Liver (tissue), 9 donors: Measurements from ENCODE around the gene LGALS7. TPM values are rescaled to one million over a fixed set of nuclear protein-coding genes. Genes with fewer than 3 reads are reported as not detected.
"Not testable (repeated sequence)": the region's sequence is repeated elsewhere in the genome, so short reads cannot be mapped to it uniquely, and the experiment has no call there.

Source experiments
- DNase-seq: peaks from one replicate; pipeline ENCODE4 v3.0.0-alpha.2; 2017; ENCODE audit warnings: low spot score
- H3K27ac ChIP-seq, 2 donors: one replicate each; pipeline ENCODE4 v1.7.0; 2013; ENCODE audit warnings: inconsistent platforms in 2 of 2, low read length in 2 of 2, control low read depth in 1 of 2, low read depth in 1 of 2, mild to moderate bottlenecking in 1 of 2
- H3K27me3 ChIP-seq, 4 donors: one replicate each; pipeline versions ENCODE4 v1.6.1 to v1.7.0; 2013; ENCODE audit warnings: low read length in 3 of 4, inconsistent platforms in 1 of 4, mild to moderate bottlenecking in 1 of 4, moderate library complexity in 1 of 4; ENCODE audit not compliant: control insufficient read depth in 4 of 4, insufficient read depth in 4 of 4
- H3K36me3 ChIP-seq, 4 donors: one replicate each; pipeline versions ENCODE4 v1.6.1 to v1.7.0; 2013; ENCODE audit warnings: low read length in 3 of 4, mild to moderate bottlenecking in 3 of 4, low read depth in 1 of 4, moderate library complexity in 1 of 4; ENCODE audit not compliant: control insufficient read depth in 4 of 4, insufficient read depth in 3 of 4
- H3K4me1 ChIP-seq, 4 donors: one replicate each; pipeline versions ENCODE4 v1.6.1 to v1.7.0; 2013; ENCODE audit warnings: low read length in 3 of 4, mild to moderate bottlenecking in 3 of 4, moderate library complexity in 1 of 4; ENCODE audit not compliant: control insufficient read depth in 4 of 4, insufficient read depth in 4 of 4
- H3K4me3 ChIP-seq, 3 donors: one replicate each; pipeline versions ENCODE4 v1.6.1 to v1.7.0; 2013; ENCODE audit warnings: low read length in 3 of 3, control low read depth in 1 of 3, low read depth in 1 of 3, mild to moderate bottlenecking in 1 of 3
- H3K9ac ChIP-seq, 2 donors: one replicate each; pipeline ENCODE4 v1.7.0; 2013; ENCODE audit warnings: low read length in 2 of 2, mild to moderate bottlenecking in 2 of 2, moderate library complexity in 2 of 2, control low read depth in 1 of 2, low read depth in 1 of 2
- H3K9me3 ChIP-seq, 4 donors: one replicate each; pipeline versions ENCODE4 v1.6.1 to v1.7.0; 2013; ENCODE audit warnings: low read length in 3 of 4; ENCODE audit not compliant: control insufficient read depth in 4 of 4
- EGR1 ChIP-seq, 2 donors: IDR thresholded peaks; 2 replicates each; pipeline ENCODE4 v1.6.1; 2016 to 2018; ENCODE audit warnings: antibody characterized with exemption in 2 of 2, low read depth in 2 of 2
- FOXA1 ChIP-seq: IDR thresholded peaks from 2 replicates; pipeline ENCODE4 v1.6.1; 2016; ENCODE audit warnings: antibody characterized with exemption
- FOXA2 ChIP-seq: IDR thresholded peaks from 2 replicates; pipeline ENCODE4 v1.6.1; 2016; ENCODE audit warnings: antibody characterized with exemption
- GABPA ChIP-seq, 2 donors: IDR thresholded peaks in 1 of 2; conservative IDR thresholded peaks in 1 of 2; 2 replicates each; pipeline ENCODE4 v1.6.1; 2016; ENCODE audit warnings: antibody characterized with exemption in 2 of 2, mild to moderate bottlenecking in 1 of 2, moderate library complexity in 1 of 2
- HNF4A ChIP-seq, 2 donors: conservative IDR thresholded peaks; 2 replicates each; pipeline ENCODE4 v1.6.1; 2016; ENCODE audit warnings: antibody characterized with exemption in 2 of 2, mild to moderate bottlenecking in 2 of 2
- JUND ChIP-seq, 2 donors: IDR thresholded peaks; 2 replicates each; pipeline ENCODE4 v1.6.1; 2016; ENCODE audit warnings: antibody characterized with exemption in 2 of 2
- NR2F2 ChIP-seq: IDR thresholded peaks from 2 replicates; pipeline ENCODE4 v1.6.1; 2016; ENCODE audit warnings: antibody characterized with exemption
- RAD21 ChIP-seq, 2 donors: IDR thresholded peaks; 2 replicates each; pipeline ENCODE4 v1.6.1; 2016; ENCODE audit warnings: antibody characterized with exemption in 2 of 2, mild to moderate bottlenecking in 2 of 2
- RXRA ChIP-seq, 2 donors: IDR thresholded peaks; 2 replicates each; pipeline ENCODE4 v1.6.1; 2017 to 2018; ENCODE audit warnings: antibody characterized with exemption in 2 of 2, mild to moderate bottlenecking in 1 of 2
- SP1 ChIP-seq: IDR thresholded peaks from 2 replicates; pipeline ENCODE4 v1.6.1; 2018; ENCODE audit warnings: antibody characterized with exemption, mild to moderate bottlenecking
- TAF1 ChIP-seq: conservative IDR thresholded peaks from 2 replicates; pipeline ENCODE4 v1.6.1; 2016; ENCODE audit warnings: antibody characterized with exemption, mild to moderate bottlenecking
- YY1 ChIP-seq: IDR thresholded peaks from 2 replicates; pipeline ENCODE4 v1.6.1; 2016; ENCODE audit warnings: antibody characterized with exemption, mild to moderate bottlenecking
- WGBS: extraction: QIAGEN DNeasy Blood & Tissue Kit; methylation state at CpG from one replicate; pipeline ENCODE4 v1.1.7; 2013; 5-methylcytosine and 5-hydroxymethylcytosine counted together
- polyA plus RNA-seq, 2 donors: library from polyadenylated mRNA; stranded (reverse) in 1 of 2; unstranded in 1 of 2; fragments of 200-250 nt in 1 of 2; fragments of >200 nt in 1 of 2; fragmentation: Nextera tagmentation in 1 of 2; extraction: Ambion mirVana in 1 of 2; gene quantifications; one replicate each; pipeline versions ENCODE4 v1.2.1 to v1.2.3, GENCODE V29; 2013 to 2015
- total RNA-seq, 2 donors: library from RNA; depleted of rRNA; stranded (reverse); fragments of >200 nt; gene quantifications; one replicate each; pipeline ENCODE4 v1.2.3, GENCODE V29; 2014
- TF ChIP-seq, protein P1 (sequence below): IDR thresholded peaks from 2 replicates; pipeline ENCODE4 v1.6.1; 2016; ENCODE audit warnings: antibody characterized with exemption
- TF ChIP-seq, protein P2 (sequence below): IDR thresholded peaks from 2 replicates; pipeline ENCODE4 v1.6.1; 2016; ENCODE audit warnings: antibody characterized with exemption
- TF ChIP-seq, protein P3 (sequence below): IDR thresholded peaks from 2 replicates; pipeline ENCODE4 v1.6.1; 2016; ENCODE audit warnings: antibody characterized with exemption
- TF ChIP-seq, protein P4 (sequence below): fragments of 150-350 bp; IDR thresholded peaks from 2 replicates; pipeline ENCODE4 v1.5.1; 2017; ENCODE audit warnings: improper control_type of control experiment, low read depth, low read length; ENCODE audit not compliant: missing input control
- donor health status: healthy.
- donor health status: healthy.
- donor health status: healthy.
- donor health status: healthy.
- donor health status: healthy.

The LGALS7 gene
- total and polyA plus RNA-seq, 4 donors: not detected

DNA sequence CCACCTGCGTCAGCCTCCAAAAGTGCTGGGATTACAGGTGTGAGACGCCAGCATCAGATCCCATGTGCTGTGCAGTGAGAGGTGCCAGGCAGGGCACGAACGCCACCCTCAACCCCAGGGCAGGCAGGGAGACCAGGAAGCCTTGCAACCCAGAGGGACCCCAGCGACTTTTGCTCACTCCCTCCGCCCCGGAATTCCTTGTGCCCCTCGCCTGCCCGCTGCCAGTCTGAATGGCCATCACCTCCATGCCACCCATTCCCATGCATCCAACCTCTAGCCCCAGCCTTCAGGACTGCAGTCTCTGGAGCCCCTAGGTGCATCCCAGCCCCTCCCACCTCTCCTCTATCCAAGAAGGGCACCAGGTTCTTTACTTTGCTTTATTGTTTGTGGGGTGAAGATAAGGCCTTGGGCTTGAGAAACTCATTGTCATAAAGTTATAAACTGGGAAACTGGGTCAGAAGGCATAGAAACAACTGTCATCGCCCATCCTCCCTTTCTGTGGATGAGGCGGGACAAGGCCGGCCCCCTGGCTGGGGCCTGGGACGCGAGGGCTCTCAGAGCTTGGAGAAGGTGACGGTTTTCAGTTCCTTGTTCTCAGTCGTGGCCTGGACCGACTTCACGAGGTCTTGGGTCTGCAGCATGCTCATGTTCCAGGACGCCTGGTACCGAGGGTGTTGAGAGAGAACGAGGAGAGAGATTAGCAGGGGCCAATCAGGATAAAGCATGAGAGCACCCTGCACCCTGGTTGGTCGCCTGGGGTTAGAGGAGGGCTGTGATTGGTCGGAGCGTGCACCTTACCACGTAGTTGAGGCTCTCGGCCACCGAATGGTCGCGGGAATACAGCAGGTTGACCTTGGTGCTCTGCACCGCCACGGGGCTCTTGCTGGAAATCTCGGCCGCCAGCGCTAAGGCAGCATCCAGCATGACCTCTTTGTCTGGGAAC lies 42.0 kb upstream of the LGALS7 start (continued):
- TF ChIP-seq, protein P1, sequence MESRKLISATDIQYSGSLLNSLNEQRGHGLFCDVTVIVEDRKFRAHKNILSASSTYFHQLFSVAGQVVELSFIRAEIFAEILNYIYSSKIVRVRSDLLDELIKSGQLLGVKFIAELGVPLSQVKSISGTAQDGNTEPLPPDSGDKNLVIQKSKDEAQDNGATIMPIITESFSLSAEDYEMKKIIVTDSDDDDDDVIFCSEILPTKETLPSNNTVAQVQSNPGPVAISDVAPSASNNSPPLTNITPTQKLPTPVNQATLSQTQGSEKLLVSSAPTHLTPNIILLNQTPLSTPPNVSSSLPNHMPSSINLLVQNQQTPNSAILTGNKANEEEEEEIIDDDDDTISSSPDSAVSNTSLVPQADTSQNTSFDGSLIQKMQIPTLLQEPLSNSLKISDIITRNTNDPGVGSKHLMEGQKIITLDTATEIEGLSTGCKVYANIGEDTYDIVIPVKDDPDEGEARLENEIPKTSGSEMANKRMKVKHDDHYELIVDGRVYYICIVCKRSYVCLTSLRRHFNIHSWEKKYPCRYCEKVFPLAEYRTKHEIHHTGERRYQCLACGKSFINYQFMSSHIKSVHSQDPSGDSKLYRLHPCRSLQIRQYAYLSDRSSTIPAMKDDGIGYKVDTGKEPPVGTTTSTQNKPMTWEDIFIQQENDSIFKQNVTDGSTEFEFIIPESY: no peak
- no peak for TF ChIP-seq GABPA (IDR thresholded peaks at IDR 0.05 in 1 of 2, conservative IDR thresholded peaks at IDR 0.05 in 1 of 2)
- no peak for TF ChIP-seq YY1
- TF ChIP-seq TAF1: no peak
- TF ChIP-seq FOXA2: no peak
- TF ChIP-seq EGR1 (IDR thresholded peaks at IDR 0.05; ENCODE audit: low read depth in 2 of 2): no peak

DNA sequence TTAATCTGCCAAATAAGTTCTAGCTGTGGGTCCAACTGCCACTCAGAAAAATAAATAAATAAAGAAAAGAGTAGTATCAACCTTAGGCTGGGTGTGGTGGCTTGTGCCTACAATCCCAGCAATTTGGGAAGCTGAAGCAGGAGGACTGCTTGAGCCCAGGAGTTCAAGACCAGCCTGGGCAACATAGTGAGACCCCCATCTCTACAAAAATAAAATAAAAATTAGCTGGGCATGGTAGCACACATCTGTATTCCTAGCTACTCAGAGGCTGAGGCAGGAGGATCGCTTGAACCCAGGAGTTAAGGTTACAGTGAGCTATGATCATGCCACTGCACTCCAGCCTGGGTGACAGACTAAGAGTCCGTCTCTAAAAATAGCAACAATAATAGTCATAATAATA lies 40.6 kb upstream of the LGALS7 start:
- H3K4me1 ChIP-seq: peaks cover 4 to 18% (median 13%) of the 10 kb centered on the region in 4 donors
- peaks cover 14 to 33% (median 18%) of the 10 kb centered on the region in 4 donors for H3K36me3 ChIP-seq
- not testable (repeated sequence) for H3K9ac ChIP-seq, H3K9me3 ChIP-seq, H3K27ac ChIP-seq, DNase-seq, H3K27me3 ChIP-seq, H3K4me3 ChIP-seq
- 85% methylated on average over 2 of the region's 2 CpGs for WGBS

DNA sequence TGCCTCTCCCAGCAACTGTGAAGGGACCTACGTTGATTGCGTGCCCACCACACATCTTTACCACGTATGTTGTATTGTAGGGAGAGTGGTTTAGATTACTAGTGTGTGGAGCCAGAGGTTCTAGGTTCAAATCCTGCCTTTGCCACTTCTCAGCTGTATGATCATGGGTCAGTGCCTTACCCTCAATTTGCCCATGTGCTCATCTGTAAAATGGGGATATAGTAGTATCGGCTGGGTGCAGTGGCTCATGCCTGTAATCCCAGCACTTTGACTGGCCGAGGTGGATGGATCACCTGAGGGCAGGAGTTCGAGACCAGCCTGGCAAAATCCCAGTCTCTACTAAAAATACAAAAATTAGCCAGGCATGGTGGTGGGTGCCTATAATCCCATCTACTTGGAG lies 40.0 kb upstream of the LGALS7 start:
- Histone ChIP-seq H3K4me3 (no peak overlapping the region), H3K4me1 (peaks cover 4 to 18% (median 13%) of the 10 kb centered on the region in 4 donors), H3K27me3 (no peaks in the 10 kb centered on the region), H3K9ac (no peak overlapping the region), H3K36me3 (peaks cover 14 to 33% (median 18%) of the 10 kb centered on the region in 4 donors), H3K27ac (peak overlapping the region; percentile 5 to 31), H3K9me3 (no peaks in the 10 kb centered on the region)
- DNase-seq: no peak
- TF ChIP-seq JUND (IDR thresholded peaks at IDR 0.05) (peak in 1 of 2 donors; percentile 3), RXRA (IDR thresholded peaks at IDR 0.05) (peak in 1 of 2 donors; percentile 3), FOXA2 (no peak)
- WGBS: 55% methylated on average over 6 of the region's 6 CpGs

DNA sequence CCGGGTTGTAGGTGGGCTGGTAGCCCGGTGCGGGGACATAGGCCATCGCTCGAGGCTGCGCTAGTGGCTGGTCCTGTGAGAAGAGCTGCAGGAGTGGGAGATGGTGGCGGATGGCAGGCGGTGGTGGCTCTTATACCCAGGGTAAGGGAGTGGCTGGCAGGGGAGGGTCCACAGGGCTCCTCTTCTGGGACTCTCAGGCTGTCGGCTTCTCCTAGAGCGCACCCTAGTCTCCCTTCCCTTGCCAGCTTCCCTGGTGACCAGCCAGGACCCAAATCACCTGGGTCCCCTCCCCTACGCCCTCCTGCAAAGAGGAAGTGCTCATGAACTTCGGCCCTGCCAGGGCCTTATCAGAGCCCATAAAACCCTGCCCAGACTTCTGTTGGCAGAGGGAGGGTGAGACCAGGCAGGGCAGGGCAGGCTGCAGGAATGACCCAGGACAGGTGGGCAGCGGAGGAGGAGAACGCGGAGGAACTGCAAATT lies 39.6 kb upstream of the LGALS7 start, which contains the start of gene LGALS4:
Gene LGALS4 (minus strand): TSS at position 105 of the 480 bp plus-strand sequence. CDS start 59 bp downstream, at position 46.
- Histone ChIP-seq H3K4me1 (peaks cover 4 to 18% (median 13%) of the 10 kb centered on the region in 4 donors), H3K9ac (no peak within 1 kb of the TSS), H3K9me3 (no peaks in the 10 kb centered on the region), H3K27me3 (no peaks in the 10 kb centered on the region), H3K4me3 (peak within 1 kb of the TSS in 1 of 3 donors; percentile 15), H3K36me3 (peaks cover 10 to 29% (median 18%) of the 10 kb centered on the region in 4 donors), H3K27ac (peak within 1 kb of the TSS; percentile 47 to 76)
- 51% methylated on average over 15 of the region's 15 CpGs for WGBS
- DNase-seq: no peak
- TF ChIP-seq EGR1 (IDR thresholded peaks at IDR 0.05; ENCODE audit: low read depth in 2 of 2) (peak; percentile 38 to 83), HNF4A (conservative IDR thresholded peaks at IDR 0.05) (peak; percentile 88 to 94), SP1 (peak; percentile 88), YY1 (peak; percentile 85), FOXA2 (peak; percentile 52), GABPA (IDR thresholded peaks at IDR 0.05 in 1 of 2, conservative IDR thresholded peaks at IDR 0.05 in 1 of 2) (peak in 1 of 2 donors; percentile 74), RXRA (IDR thresholded peaks at IDR 0.05) (peak; percentile 74 to 93), JUND (IDR thresholded peaks at IDR 0.05) (peak in 1 of 2 donors; percentile 66), RAD21 (IDR thresholded peaks at IDR 0.05) (peak; percentile 79), NR2F2 (peak; percentile 26), FOXA1 (peak; percentile 49), TAF1 (no peak)
- TF ChIP-seq, protein P2, sequence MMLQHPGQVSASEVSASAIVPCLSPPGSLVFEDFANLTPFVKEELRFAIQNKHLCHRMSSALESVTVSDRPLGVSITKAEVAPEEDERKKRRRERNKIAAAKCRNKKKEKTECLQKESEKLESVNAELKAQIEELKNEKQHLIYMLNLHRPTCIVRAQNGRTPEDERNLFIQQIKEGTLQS: no peak
- TF ChIP-seq, protein P3, sequence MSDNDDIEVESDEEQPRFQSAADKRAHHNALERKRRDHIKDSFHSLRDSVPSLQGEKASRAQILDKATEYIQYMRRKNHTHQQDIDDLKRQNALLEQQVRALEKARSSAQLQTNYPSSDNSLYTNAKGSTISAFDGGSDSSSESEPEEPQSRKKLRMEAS: peak; percentile 93
- TF ChIP-seq, protein P4, sequence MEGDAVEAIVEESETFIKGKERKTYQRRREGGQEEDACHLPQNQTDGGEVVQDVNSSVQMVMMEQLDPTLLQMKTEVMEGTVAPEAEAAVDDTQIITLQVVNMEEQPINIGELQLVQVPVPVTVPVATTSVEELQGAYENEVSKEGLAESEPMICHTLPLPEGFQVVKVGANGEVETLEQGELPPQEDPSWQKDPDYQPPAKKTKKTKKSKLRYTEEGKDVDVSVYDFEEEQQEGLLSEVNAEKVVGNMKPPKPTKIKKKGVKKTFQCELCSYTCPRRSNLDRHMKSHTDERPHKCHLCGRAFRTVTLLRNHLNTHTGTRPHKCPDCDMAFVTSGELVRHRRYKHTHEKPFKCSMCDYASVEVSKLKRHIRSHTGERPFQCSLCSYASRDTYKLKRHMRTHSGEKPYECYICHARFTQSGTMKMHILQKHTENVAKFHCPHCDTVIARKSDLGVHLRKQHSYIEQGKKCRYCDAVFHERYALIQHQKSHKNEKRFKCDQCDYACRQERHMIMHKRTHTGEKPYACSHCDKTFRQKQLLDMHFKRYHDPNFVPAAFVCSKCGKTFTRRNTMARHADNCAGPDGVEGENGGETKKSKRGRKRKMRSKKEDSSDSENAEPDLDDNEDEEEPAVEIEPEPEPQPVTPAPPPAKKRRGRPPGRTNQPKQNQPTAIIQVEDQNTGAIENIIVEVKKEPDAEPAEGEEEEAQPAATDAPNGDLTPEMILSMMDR: no peak
